OCI-LY1 (cell line): ENCODE measurements around the gene VTCN1.

Source experiments
- H2AFZ ChIP-seq: fragments of 200-600 bp; sonication (generic), shearing (Covaris generic); 2 replicates; pipeline ENCODE4 v1.6.0; 2014; ENCODE audit warnings: antibody characterized with exemption, mild to moderate bottlenecking, low read length
- H3F3A ChIP-seq: fragments of 200-600 bp; sonication (generic), shearing (Covaris generic); 2 replicates; pipeline ENCODE4 v1.6.0; 2014; ENCODE audit warnings: mild to moderate bottlenecking, antibody characterized with exemption, low read length, moderate library complexity; ENCODE audit not compliant: insufficient read depth
- H3K27ac ChIP-seq: fragments of 200-600 bp; sonication (generic); 2 replicates; pipeline ENCODE4 v1.5.1; 2014; ENCODE audit warnings: low read length, mixed run types, mild to moderate bottlenecking, low read depth; ENCODE audit not compliant: poor library complexity, severe bottlenecking
- H3K27me3 ChIP-seq: fragments of 200-600 bp; sonication (generic); 2 replicates; pipeline ENCODE4 v1.6.0; 2014; ENCODE audit warnings: antibody characterized with exemption, mild to moderate bottlenecking, low read length, moderate library complexity; ENCODE audit not compliant: insufficient read depth
- H3K36me3 ChIP-seq: fragments of 200-600 bp; sonication (generic); 2 replicates; pipeline ENCODE4 v1.6.1; 2014; ENCODE audit warnings: mild to moderate bottlenecking, antibody characterized with exemption, low read length, moderate library complexity, mixed read lengths; ENCODE audit not compliant: insufficient read depth
- H3K4me1 ChIP-seq: fragments of 200-600 bp; sonication (generic); 2 replicates; pipeline ENCODE4 v1.5.1; 2014; ENCODE audit warnings: mild to moderate bottlenecking, low read length, moderate library complexity; ENCODE audit not compliant: insufficient read depth, severe bottlenecking
- H3K4me2 ChIP-seq: fragments of 200-600 bp; sonication (generic), shearing (Covaris generic); 2 replicates; pipeline ENCODE4 v1.6.1; 2014; ENCODE audit warnings: low read length
- H3K4me3 ChIP-seq: fragments of 200-600 bp; sonication (generic); 2 replicates; pipeline ENCODE4 v1.5.1; 2014; ENCODE audit warnings: low read length, low read depth, mild to moderate bottlenecking, mixed read lengths; ENCODE audit not compliant: poor library complexity, severe bottlenecking
- H3K79me2 ChIP-seq: fragments of 200-600 bp; shearing (Covaris generic); 2 replicates; pipeline ENCODE4 v1.6.1; 2016; ENCODE audit warnings: mixed run types, low read length, mixed read lengths; ENCODE audit not compliant: insufficient read depth
- H3K9ac ChIP-seq: fragments of 200-600 bp; sonication (generic), shearing (Covaris generic); 2 replicates; pipeline ENCODE4 v1.6.1; 2014; ENCODE audit warnings: mild to moderate bottlenecking, low read length, mixed read lengths
- H3K9me2 ChIP-seq: fragments of 200-600 bp; sonication (generic), shearing (Covaris generic); 2 replicates; pipeline ENCODE4 v1.6.1; 2014; ENCODE audit warnings: low read depth, mild to moderate bottlenecking, low read length, mixed read lengths
- H3K9me3 ChIP-seq: fragments of 200-600 bp; shearing (Covaris generic); 2 replicates; pipeline ENCODE4 v1.6.1; 2014; ENCODE audit warnings: low read length, mixed read lengths
- H4K20me1 ChIP-seq: fragments of 200-600 bp; sonication (generic), shearing (Covaris generic); 2 replicates; pipeline ENCODE4 v1.6.0; 2016; ENCODE audit warnings: mild to moderate bottlenecking, low read length; ENCODE audit not compliant: insufficient read depth
- CTCF ChIP-seq: fragments of 200-600 bp; sonication (generic), shearing (Covaris generic); IDR thresholded peaks from 2 replicates; pipeline ENCODE4 v1.5.1; 2017; ENCODE audit warnings: mild to moderate bottlenecking, antibody characterized with exemption, low read length, moderate library complexity, mixed read lengths
- EZH2 ChIP-seq: fragments of 200-600 bp; sonication (generic), shearing (Covaris generic); IDR thresholded peaks from 2 replicates; pipeline ENCODE4 v1.8.0; 2017; ENCODE audit warnings: borderline replicate concordance, mixed run types, mild to moderate bottlenecking, antibody characterized with exemption, low read length, moderate library complexity, mixed read lengths

The VTCN1 gene

GRCh38 chr1:117128323-117129079 lies 82.2 kb downstream of the VTCN1 start:
- no peak overlapping the region for H3K9ac ChIP-seq

GRCh38 chr1:117127795-117128194 lies 82.9 kb downstream of the VTCN1 start:
- H3K79me2 ChIP-seq = no peaks in the 10 kb centered on the region
- TF ChIP-seq EZH2 = no peak
- TF ChIP-seq CTCF = no peak
- no peaks in the 10 kb centered on the region for H3K9me2 ChIP-seq
- H3K36me3 ChIP-seq = no peaks in the 10 kb centered on the region
- no peaks in the 10 kb centered on the region for H3F3A ChIP-seq
- no peaks in the 10 kb centered on the region for H4K20me1 ChIP-seq
- no peak overlapping the region for H3K4me2 ChIP-seq
- no peaks in the 10 kb centered on the region for H3K9me3 ChIP-seq
- no peak overlapping the region for H2AFZ ChIP-seq
- no peak overlapping the region for H3K9ac ChIP-seq
- H3K27me3 ChIP-seq = no peaks in the 10 kb centered on the region
- no peak overlapping the region for H3K27ac ChIP-seq
- H3K4me1 ChIP-seq = no peaks in the 10 kb centered on the region
- H3K4me3 ChIP-seq = no peak overlapping the region

More at GRCh38 chr1:117128323-117129079, 82.2 kb downstream of the VTCN1 start:
- no peaks in the 10 kb centered on the region for H3K9me2 ChIP-seq
- H4K20me1 ChIP-seq = no peaks in the 10 kb centered on the region
- no peaks in the 10 kb centered on the region for H3K79me2 ChIP-seq
- no peaks in the 10 kb centered on the region for H3K9me3 ChIP-seq
- no peaks in the 10 kb centered on the region for H3K36me3 ChIP-seq
- H3F3A ChIP-seq = no peaks in the 10 kb centered on the region
- TF ChIP-seq EZH2 = no peak
- TF ChIP-seq CTCF = peak; percentile 60
- H3K4me2 ChIP-seq = no peak overlapping the region
- no peak overlapping the region for H3K4me3 ChIP-seq
- no peak overlapping the region for H3K27ac ChIP-seq
- H3K27me3 ChIP-seq = no peaks in the 10 kb centered on the region
- H2AFZ ChIP-seq = no peak overlapping the region
- no peaks in the 10 kb centered on the region for H3K4me1 ChIP-seq

- Histone ChIP-seq H3K9me3 (no peaks in the 10 kb centered on the region), H3K9me2 (no peaks in the 10 kb centered on the region), H3F3A (no peaks in the 10 kb centered on the region), H4K20me1 (no peaks in the 10 kb centered on the region), H3K4me3 (no peak overlapping the region), H3K9ac (no peak overlapping the region), H3K79me2 (no peaks in the 10 kb centered on the region), H3K27ac (no peak overlapping the region), H3K36me3 (no peaks in the 10 kb centered on the region), H3K27me3 (0 out of 2 replicates have a peak, but pooled peaks cover 5% of the 10 kb centered on the region), H3K4me1 (no peaks in the 10 kb centered on the region), H3K4me2 (no peak overlapping the region), H2AFZ (no peak overlapping the region)
- TF ChIP-seq CTCF (no peak), EZH2 (no peak)
Observed at GRCh38 chr1:117124661-117125060, 86.1 kb downstream of the VTCN1 start.
